HG03442 (cell line): ENCODE measurements around the gene NDUFS8.
"Not testable (repeated sequence)": the region's sequence is repeated elsewhere in the genome, so short reads cannot be mapped to it uniquely, and the experiment has no call there.

Experiments used
- ATAC-seq: cut with Tn5 transposase; IDR thresholded peaks from one replicate; pipeline ENCODE4 v1.9.1; 2021; ENCODE audit warnings: mild to moderate bottlenecking, moderate library complexity; ENCODE audit not compliant: unreplicated experiment

Gene NDUFS8

GRCh38 chr11:68030318-68031143 is at the start of gene NDUFS8:
TSS of gene NDUFS8 (plus strand) at chr11:68030681. CDS start at chr11:68032152, 1,471 bp downstream.
- peak; percentile 83 for ATAC-seq

DNA sequence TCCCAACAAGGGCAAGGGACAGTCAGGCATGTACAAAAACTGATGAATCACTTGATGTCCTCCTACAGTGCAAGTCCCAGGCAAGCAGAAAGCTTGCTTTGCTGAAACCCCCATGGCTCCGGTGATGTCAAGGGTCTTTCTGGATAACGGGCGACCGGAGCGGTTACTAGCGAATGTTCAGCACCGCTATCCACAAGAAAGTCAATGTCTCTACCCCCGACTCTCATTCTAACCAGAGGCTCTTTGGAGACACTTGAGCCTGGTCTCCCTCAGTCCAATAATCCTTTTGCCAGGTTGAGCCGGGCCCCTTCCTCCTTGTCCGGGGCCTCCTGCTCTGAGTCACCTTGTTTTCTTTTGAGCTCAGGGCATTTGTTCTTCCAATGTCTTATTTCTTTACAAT is 49.3 kb upstream of the NDUFS8 start:
- ATAC-seq = not testable (repeated sequence)

DNA sequence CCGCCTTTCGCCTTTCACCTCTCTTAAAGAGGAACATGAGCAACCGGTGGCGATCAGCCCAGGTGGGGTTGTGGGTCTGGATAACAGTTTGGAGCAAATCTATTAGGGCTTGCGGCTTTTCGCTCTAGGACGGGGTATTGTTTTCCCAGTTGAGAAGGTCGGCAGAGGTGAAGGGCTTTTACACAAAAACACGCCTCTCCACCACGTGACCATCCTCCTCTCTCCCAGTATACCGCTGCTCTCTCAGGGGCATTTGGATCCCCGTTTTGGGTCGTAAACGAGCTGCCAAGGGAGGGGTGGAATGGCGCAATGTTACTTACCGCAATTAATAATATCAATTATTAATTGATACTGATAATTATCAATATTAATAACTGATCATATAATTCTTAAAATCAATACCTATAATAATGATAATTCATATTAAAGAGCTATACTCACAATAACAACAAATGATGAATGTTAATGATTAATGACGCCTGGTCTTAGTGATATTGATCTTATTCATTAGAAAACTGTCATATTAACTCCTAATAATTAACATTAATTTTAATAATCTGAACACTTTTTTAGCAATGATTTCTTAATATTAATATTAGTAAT is 48.1 kb upstream of the NDUFS8 start:
- ATAC-seq = not testable (repeated sequence)

DNA sequence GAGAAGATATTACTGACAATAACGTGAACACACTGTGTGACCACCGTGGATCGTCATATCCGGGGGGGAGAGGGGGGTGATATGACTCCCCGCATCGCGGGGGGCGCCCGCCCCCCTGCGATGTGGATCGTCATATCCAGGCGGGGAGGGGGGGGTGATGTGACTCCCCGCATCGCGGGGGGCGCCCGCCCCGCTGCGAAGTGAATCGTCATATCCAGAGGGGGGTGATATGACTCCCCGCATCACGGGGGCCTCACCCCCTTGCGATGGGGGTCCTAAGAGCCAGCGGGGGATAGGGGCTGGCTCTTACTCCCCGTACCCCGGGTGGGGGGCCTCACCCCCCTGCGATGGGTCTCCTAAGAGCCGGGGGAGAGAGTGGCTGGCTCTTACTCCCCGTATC is 46.5 kb upstream of the NDUFS8 start:
- no peak for ATAC-seq

- ATAC-seq = not testable (repeated sequence)
Measured at GRCh38 chr11:67985302-67985701, 45.2 kb upstream of the NDUFS8 start.

- not testable (repeated sequence) for ATAC-seq
Measured at GRCh38 chr11:67990546-67991346, 39.7 kb upstream of the NDUFS8 start.

- not testable (repeated sequence) for ATAC-seq
Measured at GRCh38 chr11:67991347-67992121, 38.9 kb upstream of the NDUFS8 start.

- not testable (repeated sequence) for ATAC-seq
Measured at GRCh38 chr11:67993821-67994220, 36.7 kb upstream of the NDUFS8 start.

DNA sequence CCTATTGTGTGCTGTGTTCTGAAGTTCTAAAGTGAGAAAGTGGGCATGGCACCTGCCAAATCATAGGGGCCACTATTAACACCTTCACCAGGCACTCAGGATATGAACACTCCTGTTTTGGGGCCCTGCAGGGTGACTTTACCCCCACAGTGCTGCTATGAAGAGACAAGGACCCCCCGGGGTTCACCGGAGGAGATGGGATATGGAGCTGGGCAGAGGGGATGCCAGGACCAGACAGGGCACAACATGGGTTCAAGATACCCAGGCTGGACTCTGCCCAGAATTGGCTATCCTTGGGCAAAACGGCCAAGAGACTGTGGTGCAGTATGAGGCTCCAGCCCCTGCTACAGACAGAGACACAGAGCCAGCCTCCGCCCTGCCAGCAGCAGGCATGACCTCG is 36.1 kb upstream of the NDUFS8 start:
- ATAC-seq = not testable (repeated sequence)

GRCh38 chr11:67995129-67995528 is 35.4 kb upstream of the NDUFS8 start:
- not testable (repeated sequence) for ATAC-seq

GRCh38 chr11:67995579-67995978 is 34.9 kb upstream of the NDUFS8 start:
- ATAC-seq = not testable (repeated sequence)

- ATAC-seq = no peak
Measured at GRCh38 chr11:67996051-67996450, 34.4 kb upstream of the NDUFS8 start.

GRCh38 chr11:67996622-67997474 is 33.6 kb upstream of the NDUFS8 start:
- no peak for ATAC-seq

GRCh38 chr11:67997475-67997921 is 33.0 kb upstream of the NDUFS8 start:
- no peak for ATAC-seq

DNA sequence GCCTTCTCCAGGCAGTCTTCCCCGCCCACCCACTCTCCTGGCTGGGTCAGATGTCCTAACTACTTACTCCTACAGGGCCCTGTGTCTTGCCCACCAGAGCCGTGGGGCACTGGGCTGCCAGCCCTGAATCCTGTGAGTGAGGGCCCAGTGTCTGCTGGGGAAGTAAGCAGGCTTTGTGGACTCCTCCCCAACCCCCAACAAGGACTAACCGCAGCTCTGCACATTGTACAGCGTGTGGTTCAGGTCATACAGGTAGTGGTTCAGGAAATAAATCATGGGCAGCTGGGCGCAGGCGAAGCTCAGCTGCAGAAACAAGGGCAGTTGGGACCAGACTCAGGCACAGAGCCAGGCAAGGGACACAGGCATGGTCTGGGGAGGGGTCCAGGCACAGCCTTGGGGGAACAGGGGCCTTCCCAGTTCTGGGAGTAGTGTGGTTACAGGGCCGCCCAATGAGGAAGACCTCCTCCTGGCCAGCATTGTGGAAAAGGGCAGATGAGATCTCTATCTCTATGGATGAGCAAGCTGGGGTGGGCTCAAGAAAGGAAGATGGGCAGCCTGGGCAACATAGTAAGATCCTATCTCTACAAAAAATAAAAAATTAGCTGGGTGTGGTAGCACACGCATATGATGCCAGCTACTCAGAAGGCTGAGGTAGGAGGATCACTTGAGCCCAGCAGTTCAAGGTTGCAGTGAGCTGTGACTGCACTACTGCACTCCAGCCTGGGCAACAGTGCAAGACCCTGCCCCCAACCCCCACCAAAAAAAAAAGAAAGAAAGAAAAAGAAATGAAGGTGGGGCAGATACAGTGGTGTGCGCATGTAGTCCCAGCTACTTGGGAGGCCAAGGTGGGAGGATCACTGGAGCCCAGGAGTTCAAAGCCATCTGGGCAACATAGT is 32.1 kb upstream of the NDUFS8 start:
- no peak for ATAC-seq

DNA sequence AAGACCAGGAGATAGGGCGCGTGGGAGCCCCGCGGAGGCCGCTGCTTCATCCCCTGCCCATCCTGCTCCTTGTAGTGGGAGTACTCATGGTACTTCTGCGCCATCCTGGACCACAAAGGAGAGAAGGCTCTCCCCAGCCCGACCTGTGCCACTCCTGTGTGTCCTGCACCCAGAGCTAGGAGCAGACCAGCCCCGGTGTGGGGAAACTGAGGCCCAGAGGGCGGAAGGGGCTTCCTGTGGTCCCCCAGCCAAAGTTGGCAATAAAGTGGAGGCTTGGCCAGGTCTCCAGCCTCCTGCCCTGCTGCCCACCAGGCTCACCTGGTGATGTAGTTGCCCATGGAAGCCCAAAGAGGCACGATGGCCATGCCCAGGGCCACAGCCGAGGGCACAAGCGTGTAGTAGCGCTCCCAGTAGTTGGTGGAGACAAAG is 31.3 kb upstream of the NDUFS8 start:
- ATAC-seq = no peak

DNA sequence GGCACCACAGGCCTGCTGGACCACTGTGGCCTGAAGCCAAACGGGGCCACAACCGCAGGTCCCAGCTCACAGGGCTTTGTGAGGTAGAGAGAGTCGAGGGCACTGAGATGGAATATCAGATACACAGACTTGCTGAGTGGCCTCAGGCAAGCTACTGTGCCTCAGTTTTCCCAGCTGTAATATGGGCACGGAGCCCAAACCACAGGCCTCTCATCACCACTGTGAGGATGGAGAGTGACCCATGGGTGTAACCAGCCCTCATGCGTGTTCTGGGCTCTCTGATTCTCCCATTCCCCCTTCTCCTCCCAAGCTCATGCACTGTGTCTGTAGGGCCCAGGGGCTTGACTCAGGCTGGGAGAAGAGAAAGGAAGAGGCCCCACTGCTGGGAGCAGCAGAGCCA is 30.8 kb upstream of the NDUFS8 start:
- ATAC-seq = no peak

DNA sequence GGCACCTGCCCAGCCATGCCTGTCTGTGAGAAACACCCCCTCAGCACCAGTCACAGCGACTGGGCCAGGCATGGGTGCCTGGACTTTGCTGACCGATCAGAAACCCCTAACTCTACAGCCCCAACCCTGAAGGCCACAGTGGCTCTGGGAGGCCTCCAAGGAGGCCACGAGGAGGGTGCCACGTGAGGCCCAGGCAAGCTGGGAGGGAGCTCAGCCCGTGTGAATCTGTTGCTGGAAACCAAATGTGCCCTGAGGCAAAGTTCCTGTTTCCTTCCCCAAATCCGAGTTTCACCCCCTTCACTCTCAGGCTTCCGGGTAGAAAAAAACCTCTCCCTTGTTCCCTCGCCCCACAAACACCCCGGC is 27.9 kb upstream of the NDUFS8 start:
- no peak for ATAC-seq
